HG02763 (cell line): ENCODE measurements around the gene CDHR4.
"Not testable (repeated sequence)": the region's sequence is repeated elsewhere in the genome, so short reads cannot be mapped to it uniquely, and the experiment has no call there.

Source experiments
- ATAC-seq: cut with Tn5 transposase; IDR thresholded peaks from one replicate; pipeline ENCODE4 v1.9.1; 2021; ENCODE audit warnings: mild to moderate bottlenecking, moderate library complexity; ENCODE audit not compliant: unreplicated experiment

Gene CDHR4

GRCh38 chr3:49780975-49781365 is 18.7 kb downstream of the CDHR4 start:
- ATAC-seq = not testable (repeated sequence)

GRCh38 chr3:49780080-49780974 is 19.3 kb downstream of the CDHR4 start:
- ATAC-seq = no peak

GRCh38 chr3:49779358-49780079 is 20.2 kb downstream of the CDHR4 start:
- ATAC-seq = no peak

- not testable (repeated sequence) for ATAC-seq
Observed at GRCh38 chr3:49776101-49776500, 23.6 kb downstream of the CDHR4 start.

- ATAC-seq = no peak
Observed at GRCh38 chr3:49775538-49775937, 24.1 kb downstream of the CDHR4 start.

GRCh38 chr3:49772703-49773102 is 27.0 kb downstream of the CDHR4 start:
- ATAC-seq = no peak

- ATAC-seq = no peak
Observed at GRCh38 chr3:49771340-49771938, 28.2 kb downstream of the CDHR4 start.

- ATAC-seq = no peak
Observed at GRCh38 chr3:49769926-49770325, 29.7 kb downstream of the CDHR4 start.

GRCh38 chr3:49769286-49769915 is 30.3 kb downstream of the CDHR4 start:
- no peak for ATAC-seq

GRCh38 chr3:49763981-49764380 is 35.7 kb downstream of the CDHR4 start:
- ATAC-seq = no peak

GRCh38 chr3:49761661-49762060 is 38.0 kb downstream of the CDHR4 start:
- no peak for ATAC-seq

- ATAC-seq = no peak
Observed at GRCh38 chr3:49759226-49759625, 40.4 kb downstream of the CDHR4 start.

GRCh38 chr3:49757197-49757596 is 42.5 kb downstream of the CDHR4 start:
- ATAC-seq = no peak

GRCh38 chr3:49756036-49756435 is 43.6 kb downstream of the CDHR4 start:
- no peak for ATAC-seq

GRCh38 chr3:49754536-49754935 is 45.1 kb downstream of the CDHR4 start:
- ATAC-seq = no peak

- ATAC-seq = no peak
Observed at GRCh38 chr3:49751501-49751900, 48.2 kb downstream of the CDHR4 start.

GRCh38 chr3:49750056-49750455 is 49.6 kb downstream of the CDHR4 start:
- ATAC-seq = no peak

GRCh38 chr3:49748874-49749273 is 50.8 kb downstream of the CDHR4 start:
- ATAC-seq = not testable (repeated sequence)

- ATAC-seq = no peak
Observed at GRCh38 chr3:49747792-49748480, 51.7 kb downstream of the CDHR4 start.

- ATAC-seq = no peak
Observed at GRCh38 chr3:49745986-49746385, 53.7 kb downstream of the CDHR4 start.
